Esophagus squamous epithelium (tissue), 5 donors: ENCODE measurements around the gene TPPP. TPM values are rescaled to one million over a fixed set of nuclear protein-coding genes. Genes with fewer than 3 reads are reported as not detected.

Source experiments
- DNase-seq: peaks from one replicate; lab custom pipeline; 2025; lab: John Stamatoyannopoulos, UW
- H3K27ac ChIP-seq, 4 donors: fragments of 200-600 bp; sonication (generic); one replicate each; pipeline ENCODE4 v1.5.1; 2016 to 2019; ENCODE audit warnings: mild to moderate bottlenecking in 1 of 4
- H3K27me3 ChIP-seq, 4 donors: fragments of 200-600 bp; sonication (generic); 1 replicate in 3 of 4; 2 replicates in 1 of 4; pipeline versions ENCODE4 v1.5.1 to v1.6.0; 2017 to 2021; ENCODE audit warnings: antibody characterized with exemption in 1 of 4
- H3K36me3 ChIP-seq, 3 donors: fragments of 200-600 bp; sonication (generic); one replicate each; pipeline ENCODE4 v1.5.1; 2016 to 2019
- H3K4me1 ChIP-seq, 3 donors: fragments of 200-600 bp; sonication (generic); one replicate each; pipeline ENCODE4 v1.5.1; 2017 to 2019
- H3K4me3 ChIP-seq, 4 donors: fragments of 200-600 bp; sonication (generic); 1 replicate in 3 of 4; 2 replicates in 1 of 4; pipeline ENCODE4 v1.5.1; 2016 to 2019; ENCODE audit warnings: mild to moderate bottlenecking in 2 of 4, moderate library complexity in 1 of 4
- H3K9me3 ChIP-seq, 3 donors: fragments of 200-600 bp; sonication (generic); one replicate each; pipeline ENCODE4 v1.5.1; 2016 to 2019
- POLR2A ChIP-seq, 4 donors: fragments of 450-650 bp; IDR thresholded peaks; one replicate each; pipeline ENCODE4 v1.6.1; 2017; ENCODE audit warnings: antibody characterized with exemption in 4 of 4, mild to moderate bottlenecking in 4 of 4, moderate library complexity in 3 of 4
- WGBS, 2 donors: methylation state at CpG; one replicate each; pipeline ENCODE4 v1.1.5; 2018; 5-methylcytosine and 5-hydroxymethylcytosine counted together
- intact Hi-C: fragments of 100-400 bp; cut with DNase I; formaldehyde crosslinking; loops from one replicate; pipeline ENCODE4 v1.15.0; 2022
- total RNA-seq, 4 donors: library from RNA; depleted of rRNA; stranded (reverse); fragments of >200 nt; gene quantifications; one replicate each; pipeline ENCODE4 v1.1.0, GENCODE V29; 2016
- TF ChIP-seq, protein P1 (sequence below), 6 experiments: fragments of 450-650 bp in 4 of 6; fragments of 200-600 bp in 2 of 6; sonication (generic) in 2 of 6; IDR thresholded peaks; one replicate each; pipeline ENCODE4 v1.5.1; 2016 to 2019; ENCODE audit warnings: antibody characterized with exemption in 6 of 6, mild to moderate bottlenecking in 4 of 6, moderate library complexity in 4 of 6
- donor health status: DM: yes; HTN: yes; CAD: no.

TPPP gene
- total RNA-seq, 4 donors from 2014 or later, result 1.7 to 5.8 (median 5.5) TPM

DNA sequence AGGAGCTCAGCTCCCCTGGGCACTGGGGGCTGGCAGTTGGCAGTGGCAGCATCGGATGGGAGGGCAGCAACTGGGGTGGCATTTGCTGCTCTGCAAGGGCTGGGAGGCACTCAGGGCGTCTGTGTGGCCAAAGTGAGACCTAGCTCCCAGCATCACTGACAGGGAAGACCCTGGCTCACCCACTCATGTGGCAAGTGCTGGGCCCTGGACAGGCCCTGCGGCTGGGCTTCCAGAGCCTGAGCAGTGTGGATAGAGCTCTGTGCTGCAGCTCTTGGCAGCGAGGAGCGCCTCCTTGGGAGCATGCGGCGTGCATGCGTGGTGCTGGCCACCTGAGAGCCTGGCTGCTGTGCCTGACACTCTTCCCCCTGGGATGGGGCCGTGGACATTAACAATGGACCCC lies 70.8 kb downstream of the TPPP start:
- Histone ChIP-seq H3K27me3 (no peaks in the 10 kb centered on the region), H3K36me3 (peaks cover 18 to 70% (median 20%) of the 10 kb centered on the region in 3 donors), H3K4me1 (no peaks in the 10 kb centered on the region), H3K4me3 (no peak overlapping the region), H3K9me3 (no peaks in the 10 kb centered on the region), H3K27ac (no peak overlapping the region)
- no peak for TF ChIP-seq POLR2A (IDR thresholded peaks at IDR 0.05)
- TF ChIP-seq, protein P1, sequence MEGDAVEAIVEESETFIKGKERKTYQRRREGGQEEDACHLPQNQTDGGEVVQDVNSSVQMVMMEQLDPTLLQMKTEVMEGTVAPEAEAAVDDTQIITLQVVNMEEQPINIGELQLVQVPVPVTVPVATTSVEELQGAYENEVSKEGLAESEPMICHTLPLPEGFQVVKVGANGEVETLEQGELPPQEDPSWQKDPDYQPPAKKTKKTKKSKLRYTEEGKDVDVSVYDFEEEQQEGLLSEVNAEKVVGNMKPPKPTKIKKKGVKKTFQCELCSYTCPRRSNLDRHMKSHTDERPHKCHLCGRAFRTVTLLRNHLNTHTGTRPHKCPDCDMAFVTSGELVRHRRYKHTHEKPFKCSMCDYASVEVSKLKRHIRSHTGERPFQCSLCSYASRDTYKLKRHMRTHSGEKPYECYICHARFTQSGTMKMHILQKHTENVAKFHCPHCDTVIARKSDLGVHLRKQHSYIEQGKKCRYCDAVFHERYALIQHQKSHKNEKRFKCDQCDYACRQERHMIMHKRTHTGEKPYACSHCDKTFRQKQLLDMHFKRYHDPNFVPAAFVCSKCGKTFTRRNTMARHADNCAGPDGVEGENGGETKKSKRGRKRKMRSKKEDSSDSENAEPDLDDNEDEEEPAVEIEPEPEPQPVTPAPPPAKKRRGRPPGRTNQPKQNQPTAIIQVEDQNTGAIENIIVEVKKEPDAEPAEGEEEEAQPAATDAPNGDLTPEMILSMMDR (IDR thresholded peaks at IDR 0.05), result no peak
- intact Hi-C loops, result no loop called here
- no peak for DNase-seq
- 83 to 94% methylated on average over 1 to 6 of the region's 9 CpGs for WGBS, 2 donors

DNA sequence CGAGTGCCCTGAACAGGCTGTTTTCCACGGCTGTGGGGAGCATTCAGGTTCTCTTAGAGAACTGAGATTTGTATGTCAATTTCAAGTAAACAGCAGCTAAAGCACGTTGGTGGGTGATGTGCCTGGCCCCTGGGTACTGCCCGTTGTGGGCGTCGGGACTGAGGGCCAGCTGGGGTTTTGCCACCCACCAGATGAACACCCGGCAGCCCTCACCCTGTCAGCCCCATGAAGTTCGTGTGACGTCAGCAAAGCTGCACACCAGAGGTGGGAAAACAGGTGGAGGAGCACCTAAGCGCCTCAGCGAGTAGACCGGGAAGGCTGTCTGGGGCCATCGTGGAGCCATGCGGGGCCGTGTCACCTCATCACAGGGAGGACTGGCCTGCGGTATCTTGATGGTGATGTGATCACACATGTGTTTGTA lies 71.8 kb downstream of the TPPP start:
- H3K36me3 ChIP-seq, result peaks cover 18 to 72% (median 20%) of the 10 kb centered on the region in 3 donors
- intact Hi-C loops, result no loop called here

DNA sequence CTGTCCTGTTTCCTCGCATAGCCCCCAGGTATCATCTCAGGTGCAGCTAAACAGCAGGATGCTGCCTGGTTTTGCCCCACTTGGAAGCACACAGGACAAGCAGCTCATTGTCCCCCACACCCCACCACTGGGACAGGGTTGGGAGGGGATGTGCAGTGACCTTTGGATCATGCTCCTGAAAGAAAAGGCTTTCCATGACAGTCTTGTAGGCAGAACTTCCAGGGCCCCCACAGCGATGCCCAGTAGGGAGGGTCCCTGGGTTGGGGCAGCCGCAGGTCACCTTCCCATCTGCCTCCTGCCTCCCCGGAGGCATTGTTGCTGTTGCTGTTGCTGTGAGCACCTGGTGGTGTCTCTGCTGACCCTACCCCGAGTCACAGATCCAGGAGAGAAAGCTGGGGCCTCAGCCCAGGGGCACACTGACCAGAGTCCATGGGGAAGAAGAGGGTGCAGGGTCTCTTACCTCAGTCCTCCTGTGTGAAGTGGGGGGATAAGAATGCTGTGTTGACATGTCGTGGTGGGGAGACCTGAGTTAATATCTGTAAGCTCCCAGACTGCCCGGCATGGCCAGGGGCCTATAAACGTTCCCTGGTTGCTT lies 72.5 kb downstream of the TPPP start:
- no peaks in the 10 kb centered on the region for H3K27me3 ChIP-seq
- DNase-seq, result no peak
- peaks cover 18 to 69% (median 20%) of the 10 kb centered on the region in 3 donors for H3K36me3 ChIP-seq
- intact Hi-C loops, result no loop called here
- WGBS, 2 donors, result 93% methylated on average over 3 to 4 of the region's 8 CpGs
- no peaks in the 10 kb centered on the region for H3K9me3 ChIP-seq
- H3K4me1 ChIP-seq, result no peaks in the 10 kb centered on the region
- no peak overlapping the region for H3K27ac ChIP-seq
- H3K4me3 ChIP-seq, result no peak overlapping the region
- TF ChIP-seq, protein P1 (IDR thresholded peaks at IDR 0.05), result no peak
- no peak for TF ChIP-seq POLR2A (IDR thresholded peaks at IDR 0.05)

More for the DNA sequence above, 71.8 kb downstream of the TPPP start:
- no peak for DNase-seq
- no peak overlapping the region for H3K4me3 ChIP-seq
- no peaks in the 10 kb centered on the region for H3K4me1 ChIP-seq
- TF ChIP-seq POLR2A (IDR thresholded peaks at IDR 0.05), result no peak
- TF ChIP-seq, protein P1 (IDR thresholded peaks at IDR 0.05), result no peak
- H3K9me3 ChIP-seq, result no peaks in the 10 kb centered on the region
- no peak overlapping the region for H3K27ac ChIP-seq
- no peaks in the 10 kb centered on the region for H3K27me3 ChIP-seq
- 90 to 91% methylated on average over 8 to 11 of the region's 16 CpGs for WGBS, 2 donors

DNA sequence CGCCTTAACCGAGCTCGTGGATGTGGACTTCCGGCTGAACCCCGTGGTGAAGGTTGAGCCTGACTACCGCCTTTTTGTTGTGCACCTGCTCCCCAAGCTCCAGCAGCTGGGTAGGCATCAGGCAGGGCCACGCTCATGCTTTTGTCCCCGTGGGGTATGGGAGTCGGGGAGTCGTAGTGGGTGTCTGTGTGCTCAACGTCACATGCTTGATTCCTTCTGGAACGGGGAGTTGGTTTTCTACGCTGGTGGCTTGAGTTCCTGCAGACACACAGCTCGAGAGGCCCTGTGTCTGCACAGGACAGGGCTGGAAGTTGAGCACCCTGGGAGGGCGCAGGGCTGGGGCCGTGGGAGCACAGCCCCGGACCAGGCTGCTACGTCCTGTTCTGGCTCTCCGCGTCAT lies 73.0 kb downstream of the TPPP start:
- Histone ChIP-seq H3K4me3 (no peak overlapping the region), H3K4me1 (no peaks in the 10 kb centered on the region), H3K27ac (no peak overlapping the region), H3K9me3 (no peaks in the 10 kb centered on the region), H3K27me3 (no peaks in the 10 kb centered on the region), H3K36me3 (peaks cover 18 to 63% (median 20%) of the 10 kb centered on the region in 3 donors)
- DNase-seq, result no peak
- WGBS, 2 donors, result 93 to 100% methylated on average over 3 to 12 of the region's 20 CpGs
- TF ChIP-seq, protein P1 (IDR thresholded peaks at IDR 0.05), result no peak
- TF ChIP-seq POLR2A (IDR thresholded peaks at IDR 0.05), result no peak
- intact Hi-C loops, result no loop called here

DNA sequence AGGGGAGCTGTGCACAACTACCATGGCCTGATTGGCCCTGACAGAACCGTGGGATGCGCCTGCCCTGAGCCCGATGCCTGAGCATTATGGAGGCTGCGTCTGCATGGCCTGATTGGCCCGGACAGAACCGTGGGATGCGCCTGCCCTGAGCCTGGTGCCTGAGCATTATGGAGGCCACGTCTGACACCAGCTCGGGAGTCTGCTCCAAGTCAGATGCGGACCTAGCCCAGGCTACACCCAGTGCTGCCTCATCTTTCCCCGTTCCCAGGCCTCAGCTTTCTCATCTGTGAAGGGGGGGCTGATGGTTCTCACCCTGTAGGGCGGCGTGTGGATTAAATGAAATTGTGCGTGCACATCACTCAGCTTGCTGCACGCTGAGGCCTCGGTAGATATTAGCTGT lies 73.7 kb downstream of the TPPP start:
- Histone ChIP-seq H3K4me1 (no peaks in the 10 kb centered on the region), H3K9me3 (no peaks in the 10 kb centered on the region), H3K4me3 (no peak overlapping the region), H3K27me3 (no peaks in the 10 kb centered on the region), H3K36me3 (peaks cover 15 to 56% (median 18%) of the 10 kb centered on the region in 3 donors), H3K27ac (no peak overlapping the region)
- TF ChIP-seq POLR2A (IDR thresholded peaks at IDR 0.05), result no peak
- TF ChIP-seq, protein P1 (IDR thresholded peaks at IDR 0.05), result no peak
- DNase-seq, result no peak
- WGBS, 2 donors, result 94 to 100% methylated on average over 8 to 10 of the region's 16 CpGs
- intact Hi-C loops, result loop anchor here (10.0 kb wide), 1 partner anchor 175 kb away; the partner anchor contains the start of gene EXOC3
